Calu3 (cell line): ENCODE results near the gene ACSL1. TPM values are rescaled to one million over a fixed set of nuclear protein-coding genes. Genes with fewer than 3 reads are reported as not detected.

Source experiments
- BruUV-seq: library from RNA; stranded (reverse); fragments of 400-500 nt; replicated peaks from 2 replicates; lab custom pipeline; 2021; lab: Mats Ljungman, UMichigan
- CTCF ChIA-PET: fragments of 300-600 bp; sonication (Branson Sonifier 250); formaldehyde crosslinking; loops from one replicate; lab custom pipeline; 2022; ENCODE audit warnings: antibody characterized with exemption; lab: Charles Lee
- DNase-seq: peaks from one replicate; pipeline ENCODE4 v3.0.0; 2022
- H3K27ac Mint-ChIP-seq: one replicate; pipeline ENCODE4 v1.8.0; 2022; ENCODE audit warnings: mixed read lengths; ENCODE audit not compliant: unreplicated experiment
- H3K27me3 Mint-ChIP-seq: one replicate; pipeline ENCODE4 v1.8.0; 2022; ENCODE audit warnings: mixed read lengths; ENCODE audit not compliant: unreplicated experiment
- H3K36me3 Mint-ChIP-seq: one replicate; pipeline ENCODE4 v1.8.0; 2022; ENCODE audit warnings: mild to moderate bottlenecking, moderate library complexity, mixed read lengths; ENCODE audit not compliant: insufficient read depth, unreplicated experiment
- H3K4me1 Mint-ChIP-seq: one replicate; pipeline ENCODE4 v1.8.0; 2022; ENCODE audit warnings: mild to moderate bottlenecking, low read depth, mixed read lengths; ENCODE audit not compliant: unreplicated experiment
- H3K4me3 Mint-ChIP-seq: one replicate; pipeline ENCODE4 v1.8.0; 2022; ENCODE audit warnings: mild to moderate bottlenecking, low read depth, moderate library complexity, mixed read lengths; ENCODE audit not compliant: unreplicated experiment
- H3K9me3 Mint-ChIP-seq: one replicate; pipeline ENCODE4 v1.8.0; 2022; ENCODE audit warnings: low read depth, mixed read lengths; ENCODE audit not compliant: unreplicated experiment
- intact Hi-C: fragments of 100-400 bp; cut with micrococcal nuclease; formaldehyde crosslinking; loops from one replicate; pipeline ENCODE4 v1.10.0; 2022; ENCODE audit not compliant: unreplicated experiment
- total RNA-seq: library from RNA; stranded (reverse); gene quantifications from 2 replicates; pipeline ENCODE4 v1.2.3, GENCODE V29; 2022
- TF ChIP-seq, protein P1 (sequence below): fragments of 200-600 bp; IDR thresholded peaks from one replicate; pipeline ENCODE4 v1.8.0; 2022; ENCODE audit warnings: antibody characterized with exemption; ENCODE audit not compliant: unreplicated experiment

The ACSL1 gene
- total RNA-seq, 1 experiment from 2014 or later = 31.9 TPM

DNA sequence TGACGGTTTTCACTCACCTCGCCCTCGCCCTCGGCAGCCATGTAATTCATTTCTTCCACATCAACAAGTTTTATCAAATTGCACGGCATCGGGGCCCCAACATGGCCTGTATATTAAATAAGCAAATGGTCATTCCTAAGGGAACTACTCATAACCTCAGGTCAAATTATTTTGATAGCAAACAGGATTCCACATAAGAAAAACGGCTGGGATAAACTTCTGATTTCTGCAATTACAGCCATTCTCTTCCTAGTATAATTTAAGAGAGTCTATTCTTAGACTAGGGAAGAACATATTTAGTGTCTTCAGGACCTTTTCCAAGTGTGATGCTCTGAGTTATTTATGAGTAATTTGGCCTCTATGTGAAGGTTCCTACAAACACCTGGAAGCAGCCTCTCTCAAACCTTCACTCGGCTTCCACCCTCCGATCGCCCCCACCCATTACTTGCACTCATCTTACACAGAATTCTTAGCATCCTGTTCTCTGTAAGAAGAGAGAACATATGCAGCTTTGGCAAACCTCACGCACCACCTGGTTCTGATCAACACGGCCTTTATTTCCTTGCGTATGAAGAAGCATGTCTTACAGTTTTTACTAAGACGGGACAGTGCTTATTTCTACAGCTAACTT lies 62.5 kb downstream of the ACSL1 start:
- CTCF ChIA-PET = no interaction called here

DNA sequence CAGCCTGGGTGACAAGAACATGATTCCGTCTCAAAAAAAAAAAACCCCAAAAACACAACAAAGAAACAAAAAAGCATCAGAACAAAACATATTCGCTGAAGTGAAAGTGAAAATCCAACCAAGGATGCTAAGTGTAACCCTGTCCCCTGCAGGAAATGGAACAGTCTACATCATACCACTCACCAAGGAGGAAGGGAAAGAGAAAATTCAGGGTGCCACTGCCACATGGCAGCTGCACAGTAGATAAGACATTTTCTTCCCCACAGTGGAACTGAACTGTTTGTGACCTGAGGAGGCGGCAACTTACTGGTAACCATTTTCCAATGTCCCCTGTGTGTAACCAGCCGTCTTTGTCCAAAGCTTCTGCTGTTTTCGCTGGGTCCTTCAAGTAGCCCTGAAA lies 63.7 kb downstream of the ACSL1 start:
- TF ChIP-seq, protein P1, sequence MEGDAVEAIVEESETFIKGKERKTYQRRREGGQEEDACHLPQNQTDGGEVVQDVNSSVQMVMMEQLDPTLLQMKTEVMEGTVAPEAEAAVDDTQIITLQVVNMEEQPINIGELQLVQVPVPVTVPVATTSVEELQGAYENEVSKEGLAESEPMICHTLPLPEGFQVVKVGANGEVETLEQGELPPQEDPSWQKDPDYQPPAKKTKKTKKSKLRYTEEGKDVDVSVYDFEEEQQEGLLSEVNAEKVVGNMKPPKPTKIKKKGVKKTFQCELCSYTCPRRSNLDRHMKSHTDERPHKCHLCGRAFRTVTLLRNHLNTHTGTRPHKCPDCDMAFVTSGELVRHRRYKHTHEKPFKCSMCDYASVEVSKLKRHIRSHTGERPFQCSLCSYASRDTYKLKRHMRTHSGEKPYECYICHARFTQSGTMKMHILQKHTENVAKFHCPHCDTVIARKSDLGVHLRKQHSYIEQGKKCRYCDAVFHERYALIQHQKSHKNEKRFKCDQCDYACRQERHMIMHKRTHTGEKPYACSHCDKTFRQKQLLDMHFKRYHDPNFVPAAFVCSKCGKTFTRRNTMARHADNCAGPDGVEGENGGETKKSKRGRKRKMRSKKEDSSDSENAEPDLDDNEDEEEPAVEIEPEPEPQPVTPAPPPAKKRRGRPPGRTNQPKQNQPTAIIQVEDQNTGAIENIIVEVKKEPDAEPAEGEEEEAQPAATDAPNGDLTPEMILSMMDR = no peak
- H3K4me3 Mint-ChIP-seq = no peak overlapping the region
- CTCF ChIA-PET = no interaction called here
- no peaks in the 10 kb centered on the region for H3K4me1 Mint-ChIP-seq
- H3K27me3 Mint-ChIP-seq = no peaks in the 10 kb centered on the region
- no peak overlapping the region for H3K27ac Mint-ChIP-seq
- DNase-seq = no peak
- H3K36me3 Mint-ChIP-seq = no peaks in the 10 kb centered on the region
- no peaks in the 10 kb centered on the region for H3K9me3 Mint-ChIP-seq
- BruUV-seq = no TSS peak
- intact Hi-C loops = no loop called here

More for the DNA sequence above, 62.5 kb downstream of the ACSL1 start:
- no peaks in the 10 kb centered on the region for H3K9me3 Mint-ChIP-seq
- DNase-seq = no peak
- no peaks in the 10 kb centered on the region for H3K4me1 Mint-ChIP-seq
- no peak overlapping the region for H3K27ac Mint-ChIP-seq
- intact Hi-C loops = no loop called here
- no peak overlapping the region for H3K4me3 Mint-ChIP-seq
- BruUV-seq = no TSS peak
- TF ChIP-seq, protein P1 = no peak
- H3K27me3 Mint-ChIP-seq = no peaks in the 10 kb centered on the region
- H3K36me3 Mint-ChIP-seq = no peaks in the 10 kb centered on the region

DNA sequence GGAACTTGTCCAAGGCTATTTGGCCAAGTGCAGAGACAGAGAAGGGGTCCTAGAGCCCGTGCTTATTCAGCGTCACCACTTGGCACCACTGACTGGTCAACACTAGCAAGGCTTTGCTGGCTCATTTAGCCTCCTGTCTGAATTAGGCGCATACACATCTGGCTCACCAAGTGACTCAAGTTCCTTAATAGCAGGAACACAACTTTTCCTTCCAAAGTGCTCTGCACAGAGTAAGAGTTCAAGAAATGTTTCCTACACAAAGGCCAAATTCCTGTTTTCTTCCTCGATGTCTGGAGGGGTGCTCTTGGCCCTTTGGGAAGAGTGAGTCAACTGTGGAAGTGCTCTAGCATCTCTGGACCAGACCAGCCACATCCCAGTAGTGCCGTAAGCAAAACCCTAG lies 65.1 kb downstream of the ACSL1 start:
- DNase-seq = no peak
- BruUV-seq = no TSS peak
- Mint-ChIP-seq H3K36me3 (no peaks in the 10 kb centered on the region), H3K27ac (no peak overlapping the region), H3K4me1 (no peaks in the 10 kb centered on the region), H3K9me3 (no peaks in the 10 kb centered on the region), H3K4me3 (no peak overlapping the region), H3K27me3 (no peaks in the 10 kb centered on the region)
- CTCF ChIA-PET = no interaction called here
- TF ChIP-seq, protein P1 = no peak
- intact Hi-C loops = no loop called here

DNA sequence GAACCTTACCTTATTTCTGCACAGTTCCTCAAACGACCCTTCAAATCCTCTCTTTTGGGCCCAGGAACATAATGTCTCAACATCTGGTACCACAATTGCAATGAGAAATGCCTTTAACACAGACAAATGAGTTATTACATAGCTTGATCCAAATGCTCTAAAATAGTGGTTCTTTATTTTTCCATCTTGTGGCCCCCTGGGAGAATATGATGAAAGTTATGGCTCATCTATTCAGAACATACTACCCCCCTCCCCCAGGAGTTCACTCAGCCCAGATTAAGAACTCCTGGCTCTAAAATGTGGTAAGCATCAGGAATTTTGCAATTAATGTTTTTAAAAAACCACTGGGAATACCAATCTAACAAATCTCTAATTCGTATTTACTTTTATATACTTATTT lies 68.0 kb downstream of the ACSL1 start:
- no peaks in the 10 kb centered on the region for H3K36me3 Mint-ChIP-seq
- CTCF ChIA-PET = no interaction called here
- no peaks in the 10 kb centered on the region for H3K9me3 Mint-ChIP-seq
- no TSS peak for BruUV-seq
- intact Hi-C loops = no loop called here
- DNase-seq = no peak
- TF ChIP-seq, protein P1 = no peak
- no peak overlapping the region for H3K4me3 Mint-ChIP-seq
- H3K27ac Mint-ChIP-seq = no peak overlapping the region
- no peaks in the 10 kb centered on the region for H3K27me3 Mint-ChIP-seq
- no peaks in the 10 kb centered on the region for H3K4me1 Mint-ChIP-seq
